PC-3 (cell line): Measurements from ENCODE around the gene HEXD.

Experiments used
- EZH2 ChIP-seq: fragments of 300-600 bp; sonication (generic); IDR thresholded peaks from one replicate; pipeline ENCODE4 v1.6.1; 2017; ENCODE audit warnings: antibody characterized with exemption, mild to moderate bottlenecking, low read length; ENCODE audit not compliant: unreplicated experiment
- EZH2phosphoT487 ChIP-seq: fragments of 300-600 bp; sonication (generic); IDR thresholded peaks from 2 replicates; pipeline ENCODE4 v1.6.1; 2018; ENCODE audit warnings: mild to moderate bottlenecking, antibody characterized with exemption, low read length, borderline replicate concordance
- TF ChIP-seq, protein P1 (sequence below): fragments of 300-600 bp; sonication (generic); conservative IDR thresholded peaks from 2 replicates; pipeline ENCODE4 v1.5.1; 2017; ENCODE audit warnings: antibody characterized with exemption, low read depth, mild to moderate bottlenecking, low read length

DNA sequence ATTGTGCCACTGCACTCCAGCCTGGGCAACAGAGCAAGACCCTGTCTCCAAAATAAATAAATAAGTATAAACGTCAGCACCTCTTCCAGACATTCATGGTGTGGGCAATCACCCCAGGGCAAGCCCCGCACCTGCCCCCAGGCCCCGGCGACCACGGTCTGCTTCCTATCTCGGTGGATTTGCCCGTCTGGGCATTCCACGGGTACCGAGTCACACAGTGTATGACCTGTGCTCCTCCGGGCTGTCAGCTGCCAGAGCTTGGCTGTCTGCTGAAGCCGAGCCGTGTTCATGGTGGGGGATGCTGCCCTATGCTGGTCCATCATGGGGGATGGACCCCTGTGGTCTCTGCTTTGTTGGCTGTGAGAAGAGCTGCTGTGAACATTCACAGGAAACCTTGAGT lies 17.0 kb downstream of the HEXD start:
- TF ChIP-seq, protein P1, sequence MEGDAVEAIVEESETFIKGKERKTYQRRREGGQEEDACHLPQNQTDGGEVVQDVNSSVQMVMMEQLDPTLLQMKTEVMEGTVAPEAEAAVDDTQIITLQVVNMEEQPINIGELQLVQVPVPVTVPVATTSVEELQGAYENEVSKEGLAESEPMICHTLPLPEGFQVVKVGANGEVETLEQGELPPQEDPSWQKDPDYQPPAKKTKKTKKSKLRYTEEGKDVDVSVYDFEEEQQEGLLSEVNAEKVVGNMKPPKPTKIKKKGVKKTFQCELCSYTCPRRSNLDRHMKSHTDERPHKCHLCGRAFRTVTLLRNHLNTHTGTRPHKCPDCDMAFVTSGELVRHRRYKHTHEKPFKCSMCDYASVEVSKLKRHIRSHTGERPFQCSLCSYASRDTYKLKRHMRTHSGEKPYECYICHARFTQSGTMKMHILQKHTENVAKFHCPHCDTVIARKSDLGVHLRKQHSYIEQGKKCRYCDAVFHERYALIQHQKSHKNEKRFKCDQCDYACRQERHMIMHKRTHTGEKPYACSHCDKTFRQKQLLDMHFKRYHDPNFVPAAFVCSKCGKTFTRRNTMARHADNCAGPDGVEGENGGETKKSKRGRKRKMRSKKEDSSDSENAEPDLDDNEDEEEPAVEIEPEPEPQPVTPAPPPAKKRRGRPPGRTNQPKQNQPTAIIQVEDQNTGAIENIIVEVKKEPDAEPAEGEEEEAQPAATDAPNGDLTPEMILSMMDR: no peak
- TF ChIP-seq EZH2 (no peak), EZH2phosphoT487 (no peak)
